GM19239 (cell line): ENCODE measurements around the gene OLFML1.
"Not testable (repeated sequence)": the region's sequence is repeated elsewhere in the genome, so short reads cannot be mapped to it uniquely, and the experiment has no call there.

Source experiments
- DNase-seq: peaks from one replicate; pipeline ENCODE4 v3.0.0; 2011; ENCODE audit warnings: low spot score; ENCODE audit not compliant: insufficient read length
- FAIRE-seq: peaks from 2 replicates; lab custom pipeline; 2011; peaks lifted over from hg19 to GRCh38; lab: Jason Lieb, UNC

Gene OLFML1

DNA sequence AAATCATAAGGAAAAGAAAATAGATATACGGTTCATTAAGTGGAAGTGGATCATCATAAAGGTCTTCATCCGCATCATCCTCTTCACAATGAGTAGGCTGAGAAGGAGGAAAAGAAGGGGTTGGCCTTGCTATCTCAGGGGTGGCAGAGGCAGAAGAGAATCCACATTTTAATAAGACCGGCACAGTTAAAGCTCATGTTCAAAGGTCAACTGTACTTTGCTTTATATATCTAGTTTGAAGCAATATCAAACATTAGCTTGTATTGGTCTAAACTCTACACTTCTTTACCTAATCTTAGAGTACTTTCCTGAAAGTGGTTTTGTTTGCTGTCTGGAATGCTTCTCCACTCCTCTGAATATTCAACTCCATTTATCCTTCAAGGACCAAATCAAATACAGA, 22.8 kb downstream of the OLFML1 start:
- DNase-seq (no peak), FAIRE-seq (no peak)

DNA sequence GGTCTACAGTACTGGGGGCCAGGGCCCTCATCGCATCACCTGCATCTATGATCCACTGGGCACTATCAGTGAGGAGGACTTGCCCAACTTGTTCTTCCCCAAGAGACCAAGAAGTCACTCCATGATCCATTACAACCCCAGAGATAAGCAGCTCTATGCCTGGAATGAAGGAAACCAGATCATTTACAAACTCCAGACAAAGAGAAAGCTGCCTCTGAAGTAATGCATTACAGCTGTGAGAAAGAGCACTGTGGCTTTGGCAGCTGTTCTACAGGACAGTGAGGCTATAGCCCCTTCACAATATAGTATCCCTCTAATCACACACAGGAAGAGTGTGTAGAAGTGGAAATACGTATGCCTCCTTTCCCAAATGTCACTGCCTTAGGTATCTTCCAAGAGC, 24.7 kb downstream of the OLFML1 start:
- DNase-seq, result no peak
- no peak for FAIRE-seq

DNA sequence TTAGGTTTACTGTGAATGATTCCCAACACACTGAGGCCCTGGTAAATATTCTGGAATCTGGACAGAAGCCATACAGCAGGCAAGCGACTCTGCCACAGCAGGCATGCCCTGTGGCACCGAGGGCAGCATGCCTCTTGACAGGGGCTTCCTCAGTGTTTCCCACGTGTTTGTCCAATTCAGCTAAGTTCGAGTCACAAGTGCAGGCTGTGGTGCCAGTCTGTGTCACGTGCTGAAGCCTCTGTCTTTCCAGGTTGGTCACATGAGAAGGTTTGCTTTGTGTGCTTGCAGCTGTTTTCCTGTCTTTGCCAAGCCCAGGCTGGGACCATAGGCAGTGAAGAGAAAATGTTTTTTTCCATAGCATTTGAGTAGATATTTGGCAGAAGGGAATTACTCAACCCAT, 26.1 kb downstream of the OLFML1 start:
- no peak for DNase-seq
- peak; percentile 86 for FAIRE-seq

DNA sequence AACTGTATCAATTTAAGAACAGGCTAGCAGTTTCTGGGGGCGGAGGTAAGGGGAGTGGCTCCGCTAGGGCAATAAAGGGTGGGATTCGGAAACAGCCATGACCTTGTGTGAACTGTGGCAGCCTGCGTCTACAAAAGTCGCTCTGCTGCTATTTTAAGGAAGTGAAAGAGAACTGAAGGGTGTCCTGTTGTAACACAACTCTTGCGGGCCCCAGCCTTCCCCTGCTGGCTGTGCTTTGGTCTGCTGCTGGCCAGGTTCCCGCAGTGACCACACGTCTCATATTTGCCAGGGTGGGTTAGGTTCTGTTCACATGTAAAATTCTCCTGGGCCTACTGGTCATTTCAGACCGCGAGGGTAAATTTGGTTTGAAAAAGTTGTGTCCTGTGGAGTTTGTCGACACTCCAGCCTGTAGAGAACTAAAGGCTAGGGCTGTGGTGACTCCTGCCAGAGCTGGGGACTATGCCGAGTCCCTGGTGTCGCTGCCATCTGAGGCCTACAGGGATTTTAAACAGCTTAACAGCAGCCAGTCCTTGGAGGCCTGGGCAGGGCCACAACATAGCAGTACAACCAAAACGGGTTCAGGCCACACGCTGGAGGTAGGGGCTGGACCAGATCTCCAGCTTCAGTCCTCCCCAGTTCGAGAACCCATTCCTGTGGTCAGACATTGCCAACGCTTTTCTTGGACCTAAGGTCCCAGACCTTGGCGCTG, 27.4 kb downstream of the OLFML1 start:
- FAIRE-seq, result peak; percentile 97
- peak; percentile 68 for DNase-seq

DNA sequence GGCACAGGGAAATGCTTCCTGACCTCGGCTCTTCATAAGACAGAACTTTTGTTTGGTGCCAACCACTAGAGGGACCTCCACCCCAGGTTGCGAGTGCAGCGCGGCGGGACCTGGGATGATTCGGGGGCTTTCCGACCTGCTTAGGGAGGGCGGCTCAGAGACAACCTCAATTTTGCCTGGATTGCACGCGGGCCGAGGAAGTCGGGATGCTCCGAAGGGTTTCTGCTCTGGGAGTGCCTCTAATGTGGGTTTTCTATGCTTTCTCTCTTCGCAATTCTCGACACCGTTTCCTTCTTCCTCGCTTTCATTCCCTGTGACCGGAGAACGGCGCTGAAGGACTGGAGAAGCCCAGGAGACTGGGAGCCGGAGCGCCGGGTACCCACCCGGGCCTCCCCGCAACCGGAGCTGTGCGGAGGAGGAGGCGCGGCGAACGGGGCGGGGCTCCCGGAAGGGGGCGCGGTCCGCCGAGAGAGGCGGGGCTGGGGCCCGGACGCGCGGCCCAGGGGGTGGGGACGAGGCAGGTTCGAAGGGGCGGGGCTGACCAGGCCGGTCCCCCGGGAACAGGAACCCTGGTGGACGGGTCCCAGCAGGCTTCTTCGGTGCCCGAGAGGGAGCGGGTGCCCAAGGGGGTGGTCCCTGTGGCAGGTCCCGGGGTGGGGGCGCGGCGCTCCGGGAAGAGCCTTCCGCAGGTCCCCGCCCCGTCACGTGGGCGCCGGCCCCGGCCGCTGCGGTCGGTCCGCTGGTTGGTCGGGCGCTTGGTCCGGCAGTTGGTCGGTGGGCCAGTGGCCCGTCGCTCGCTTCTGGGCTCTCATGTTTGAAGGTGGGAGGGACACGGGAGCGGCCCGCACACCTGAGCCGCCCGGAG, 28.2 kb downstream of the OLFML1 start, which contains the start of gene PPFIBP2:
Gene PPFIBP2 (plus strand): TSS at position 766 of the 865 bp plus-strand sequence. CDS start 35,477 bp downstream, outside the sequence.
- peak; percentile 66 for DNase-seq
- peak; percentile 77 for FAIRE-seq

DNA sequence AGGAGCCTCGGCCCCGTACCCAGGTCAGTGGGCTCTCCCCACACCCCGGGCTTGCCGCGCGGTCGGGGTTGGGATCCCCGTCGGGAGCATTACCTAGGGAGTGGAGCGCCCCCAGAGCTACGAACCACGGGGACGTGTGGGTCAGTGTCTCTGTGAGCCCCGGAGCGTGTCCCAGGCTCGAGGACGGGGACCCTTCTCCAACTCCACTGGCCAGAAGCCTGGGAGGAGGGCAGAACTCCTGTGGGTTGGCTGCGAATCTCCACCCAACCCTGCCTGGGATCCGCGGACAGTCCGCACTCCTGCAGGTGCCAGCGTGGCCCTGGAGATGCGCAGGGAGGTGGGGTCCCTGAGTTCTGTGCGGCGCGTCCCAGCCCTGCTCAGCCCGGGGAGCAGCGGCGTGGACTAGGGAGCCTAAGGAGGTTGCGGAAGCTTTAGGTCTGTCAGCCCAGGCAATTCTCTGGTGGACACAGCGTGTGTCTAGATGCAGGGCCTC, 28.8 kb downstream of the OLFML1 start:
- peak; percentile 84 for FAIRE-seq

DNA sequence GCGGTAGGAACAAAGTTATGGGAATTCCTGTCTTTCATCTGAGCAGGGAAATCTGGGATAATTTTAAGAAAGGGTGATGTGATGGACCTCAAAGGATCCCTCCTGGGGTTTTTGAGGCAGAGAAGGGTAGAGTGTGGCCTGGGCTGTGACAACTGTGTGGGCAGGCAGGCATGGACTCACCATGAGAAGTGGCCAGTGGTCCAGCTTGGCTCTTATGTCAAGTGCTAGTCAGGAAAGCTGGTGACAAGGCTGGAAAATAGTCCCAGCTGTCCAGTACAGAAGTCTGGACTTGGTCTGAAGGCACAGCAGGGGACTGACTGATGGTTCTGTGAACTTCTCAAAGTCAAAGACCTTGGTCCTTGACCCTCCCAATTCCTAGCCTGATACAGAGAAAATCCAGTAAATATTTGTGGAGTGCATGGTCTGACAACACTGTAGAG, 30.2 kb downstream of the OLFML1 start:
- FAIRE-seq (peak; percentile 26), DNase-seq (no peak)

More for the DNA sequence above, 28.8 kb downstream of the OLFML1 start:
- DNase-seq, result no peak

DNA sequence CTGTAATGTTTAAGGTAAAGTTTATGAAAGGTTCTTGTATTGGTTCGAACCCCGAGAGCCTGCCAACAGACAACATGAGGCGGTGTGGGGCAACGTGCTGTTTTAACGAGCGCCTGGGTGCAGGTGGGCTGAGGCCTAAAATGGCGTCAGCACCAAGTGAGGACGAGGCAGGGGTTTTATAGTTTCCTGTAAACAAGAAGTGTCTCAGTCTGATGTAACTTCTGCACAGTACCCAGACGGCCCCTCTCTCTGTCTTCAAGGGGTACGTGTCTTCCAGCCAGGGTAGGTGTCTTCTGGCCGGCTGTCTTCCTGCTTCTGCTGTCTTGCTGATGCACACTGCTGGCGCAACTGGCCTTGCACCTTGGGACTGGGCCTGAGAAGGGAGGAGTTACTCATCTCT, 31.2 kb downstream of the OLFML1 start:
- FAIRE-seq, result no peak

DNA sequence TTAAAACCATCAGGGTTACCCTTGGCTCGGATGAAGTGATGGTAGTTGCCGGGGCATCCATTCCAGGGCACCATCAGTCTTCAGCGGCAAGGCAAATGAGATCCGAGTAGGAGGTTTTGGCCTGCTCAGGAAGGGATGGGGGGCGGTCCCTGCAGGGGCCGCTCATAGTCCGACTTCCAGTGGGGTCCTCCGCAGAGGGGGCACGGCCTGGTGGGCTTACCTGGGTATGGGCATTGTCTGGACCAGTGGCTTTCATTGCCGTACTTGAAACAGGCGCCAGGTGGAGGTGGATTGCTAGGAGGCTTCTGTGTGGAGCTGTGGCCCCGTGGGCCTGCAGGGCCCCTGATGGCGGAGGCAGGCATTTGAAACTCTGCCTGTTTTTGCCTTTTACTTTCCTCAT, 32.4 kb downstream of the OLFML1 start:
- not testable (repeated sequence) for DNase-seq, FAIRE-seq

More for the DNA sequence above, 31.2 kb downstream of the OLFML1 start:
- DNase-seq, result no peak

DNA sequence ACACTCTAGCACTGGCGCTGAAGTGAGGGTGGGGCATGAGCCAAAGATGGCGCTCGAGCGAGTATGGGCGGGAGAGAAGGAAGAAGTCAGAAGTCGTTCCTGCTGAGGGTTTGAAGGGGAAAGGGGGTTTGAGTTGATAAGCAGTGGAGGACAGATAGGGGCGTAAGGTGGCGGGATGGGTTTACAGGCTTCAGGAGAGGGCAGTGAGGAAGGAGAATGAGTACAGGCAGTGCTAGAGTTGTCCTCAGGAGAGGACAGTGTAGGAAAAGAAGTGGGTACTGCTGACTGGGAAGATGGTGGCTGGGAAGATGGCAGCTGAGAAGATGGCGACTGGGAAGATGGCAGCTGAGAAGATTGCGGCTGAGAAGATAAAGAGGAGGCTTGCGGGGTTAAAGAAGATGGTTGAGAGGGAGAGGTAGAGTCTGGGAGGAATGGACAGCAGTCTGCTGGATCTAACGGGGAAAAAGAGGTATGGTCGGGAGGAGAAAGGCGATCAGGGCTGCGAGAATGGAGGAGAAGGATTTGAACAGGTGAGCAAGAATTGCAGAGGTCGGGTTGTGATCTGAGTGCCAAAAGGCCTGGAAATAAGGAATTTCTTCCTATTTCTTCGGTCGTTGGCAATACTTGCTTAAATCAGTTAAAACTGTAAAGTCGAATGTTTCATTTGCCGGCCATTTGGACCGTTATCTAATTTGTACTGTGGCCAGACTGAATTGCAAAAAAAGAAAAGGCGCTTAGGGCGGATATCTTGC, 33.7 kb downstream of the OLFML1 start:
- FAIRE-seq (no peak), DNase-seq (no peak)

DNA sequence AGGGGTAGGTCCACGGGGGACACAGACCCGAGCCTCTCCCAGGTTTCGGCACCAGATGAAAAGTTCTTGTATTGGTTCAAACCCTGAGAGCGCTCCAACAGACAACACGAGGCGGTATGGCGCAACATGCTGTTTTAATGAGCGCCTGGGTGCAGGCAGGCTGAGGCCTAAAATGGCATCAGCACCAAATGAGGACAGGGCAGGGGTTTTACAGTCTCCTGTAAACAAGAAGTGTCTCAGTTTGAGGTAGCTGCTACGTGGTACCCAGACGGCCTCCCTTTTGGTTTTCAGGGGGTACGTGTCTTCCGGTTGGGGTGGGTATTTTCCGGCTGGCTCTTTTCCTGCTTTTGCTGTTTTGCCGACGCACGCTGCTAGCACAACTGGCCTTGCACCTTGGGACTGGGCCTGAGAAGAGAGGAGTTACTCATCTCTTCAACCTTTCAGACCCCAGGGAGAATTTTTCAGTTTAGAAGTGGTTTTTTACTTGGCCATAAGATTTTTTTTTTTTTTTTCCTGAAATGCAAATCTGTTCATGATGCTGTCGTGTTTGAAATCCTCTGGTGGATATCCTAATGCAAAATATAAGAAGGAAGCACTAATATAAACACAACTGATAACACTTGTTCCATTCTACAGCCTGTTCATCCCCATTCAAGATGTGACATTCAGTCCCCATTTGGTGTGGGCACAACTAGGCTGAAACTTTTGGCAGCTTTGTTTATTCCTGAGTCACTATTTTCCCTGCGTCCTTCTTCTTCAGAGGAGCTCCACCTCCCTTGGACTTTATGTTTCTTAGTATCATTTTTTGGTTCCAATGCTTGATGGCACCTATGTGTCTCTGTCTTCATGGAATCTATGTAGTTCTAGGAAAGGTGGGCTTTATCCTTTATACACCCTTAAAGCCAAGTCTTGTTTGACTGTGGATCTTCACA, 35.0 kb downstream of the OLFML1 start:
- DNase-seq, result no peak
- no peak for FAIRE-seq

DNA sequence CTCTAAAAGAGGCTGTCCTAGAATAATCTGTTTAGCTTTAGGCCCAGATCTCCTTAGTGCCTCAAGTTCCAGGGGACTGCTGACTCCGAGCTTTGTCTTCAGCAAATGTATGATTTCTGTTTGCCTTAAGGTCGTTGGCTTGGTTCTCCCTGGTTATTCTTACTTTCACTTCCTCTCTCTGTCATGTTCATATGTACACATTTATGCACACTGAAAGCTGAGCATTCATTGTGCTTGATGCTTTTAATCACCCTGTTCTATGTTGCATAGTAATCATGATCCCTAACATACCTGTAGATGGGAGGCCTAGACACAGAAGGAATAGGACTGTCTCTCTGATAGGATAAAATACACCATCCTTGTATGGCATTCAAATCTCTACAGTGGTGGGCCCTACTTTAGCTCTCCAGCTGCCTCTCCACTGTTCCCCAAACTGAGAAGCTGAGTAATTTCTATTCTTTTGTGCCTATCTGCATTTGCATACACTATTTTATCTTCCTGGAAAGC, 35.7 kb downstream of the OLFML1 start:
- DNase-seq, result peak; percentile 29
- FAIRE-seq, result peak; percentile 98

DNA sequence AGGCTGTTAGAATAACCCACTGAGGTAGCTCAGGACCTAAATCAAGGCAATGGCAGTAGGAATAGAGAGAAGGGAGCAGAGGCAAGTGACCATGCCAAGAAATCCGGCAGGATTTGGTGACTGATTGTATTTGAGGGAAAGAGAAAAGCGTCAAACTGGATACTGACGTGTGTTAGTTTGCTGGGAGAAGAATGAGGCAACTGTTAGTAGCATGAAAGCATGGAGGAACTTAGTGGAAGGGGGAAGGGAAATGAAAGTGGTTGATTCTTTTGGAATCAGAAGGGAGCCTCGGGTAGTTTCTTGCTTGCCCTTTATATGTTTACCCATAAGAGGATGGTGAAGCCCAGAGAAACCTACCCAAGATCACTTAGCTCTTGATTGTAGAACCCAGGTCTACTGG, 36.8 kb downstream of the OLFML1 start:
- FAIRE-seq (peak; percentile 37), DNase-seq (no peak)

DNA sequence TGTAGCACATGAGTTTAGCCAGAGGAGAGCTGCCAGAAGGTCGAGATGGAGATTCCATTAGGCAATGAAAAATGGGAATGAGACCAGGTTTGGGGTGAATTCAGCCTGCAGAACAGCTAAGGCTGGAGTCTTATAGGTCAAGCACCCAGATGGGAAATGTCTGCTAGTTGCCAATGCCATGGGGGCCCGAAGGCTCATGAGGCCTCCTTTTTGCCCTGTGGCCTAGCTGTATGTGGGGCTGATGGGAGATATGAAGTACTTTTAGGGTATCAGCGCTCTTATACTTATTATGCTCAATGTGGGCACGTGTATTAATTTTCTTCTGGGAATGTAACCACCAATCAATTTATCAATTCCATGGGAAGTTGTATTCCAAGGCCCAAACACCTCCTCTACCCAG, 37.2 kb downstream of the OLFML1 start:
- no peak for DNase-seq
- no peak for FAIRE-seq

DNA sequence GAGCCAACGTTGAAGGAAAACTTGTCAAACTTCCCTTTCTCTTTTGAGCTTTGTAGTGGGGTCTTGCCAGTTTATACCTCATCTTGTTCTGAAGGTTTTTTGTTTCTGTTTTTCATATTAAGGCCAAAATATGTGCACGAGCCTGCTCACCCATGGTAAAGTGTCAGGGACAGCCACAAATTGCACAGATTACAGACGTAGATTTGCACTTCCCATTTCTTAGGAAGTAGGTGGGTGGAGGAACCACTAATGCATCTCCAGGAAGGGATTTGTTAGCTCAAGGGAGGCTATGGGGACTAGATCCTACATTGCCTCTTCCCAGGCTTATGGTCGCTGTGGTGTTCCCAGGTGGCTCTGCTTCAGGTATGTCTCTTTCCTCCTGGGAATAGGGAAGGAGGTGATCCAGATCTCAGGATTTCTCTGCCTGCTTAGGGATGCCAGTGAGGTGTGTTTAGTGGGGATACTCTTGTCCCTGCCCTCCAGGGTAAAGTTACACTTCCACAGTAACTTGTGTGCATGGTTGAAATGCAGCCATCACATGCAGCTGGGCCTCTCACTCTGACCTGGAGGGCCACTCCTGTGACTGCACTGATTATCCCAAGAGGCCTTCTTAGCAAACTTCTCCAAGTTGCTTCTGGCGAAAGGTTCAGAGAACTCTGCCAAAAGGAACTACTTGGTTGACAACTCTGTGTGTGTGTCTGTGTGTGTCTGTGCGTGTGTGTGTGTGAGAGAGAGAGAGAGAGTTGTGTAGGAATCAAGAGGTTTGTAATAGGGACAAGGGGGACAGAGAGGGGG, 38.3 kb downstream of the OLFML1 start:
- peak; percentile 87 for FAIRE-seq
- DNase-seq, result no peak

DNA sequence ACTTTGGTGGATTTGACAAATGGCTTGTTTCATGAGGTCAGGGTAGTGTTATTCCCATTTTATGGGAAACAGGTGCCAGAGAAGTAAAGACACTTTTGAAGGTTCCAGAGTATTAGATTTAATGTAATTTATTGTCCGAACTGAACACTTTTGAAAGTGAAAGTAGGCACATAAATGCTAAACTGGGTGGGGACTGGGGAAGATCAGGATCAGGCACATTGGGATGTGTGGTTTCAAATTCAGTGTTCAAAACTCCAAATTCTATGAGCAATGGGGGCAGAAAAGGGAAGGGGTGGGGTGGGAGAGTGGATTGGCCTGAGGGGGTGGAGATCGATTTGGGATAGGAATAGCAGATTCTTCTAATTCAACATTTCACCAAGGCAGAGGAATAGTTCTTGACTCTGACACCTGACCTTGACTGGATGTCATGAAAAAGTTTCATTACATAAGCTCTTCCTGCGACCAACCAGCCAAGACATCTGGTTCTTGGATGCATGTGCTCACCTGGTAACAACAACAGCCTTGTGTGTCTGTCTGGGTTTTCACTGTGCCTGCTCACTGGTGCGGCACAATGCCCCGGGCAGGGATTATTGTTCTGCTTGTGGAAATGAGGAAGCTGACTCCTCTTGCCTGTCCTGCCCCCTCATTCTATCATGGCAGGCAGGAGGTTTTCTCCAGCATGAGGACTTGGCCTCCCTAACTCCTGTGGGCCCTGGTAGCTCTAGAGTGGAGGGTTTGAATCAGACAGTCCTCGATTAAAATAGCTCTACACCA, 39.3 kb downstream of the OLFML1 start:
- FAIRE-seq, result peak; percentile 86
- DNase-seq, result no peak

DNA sequence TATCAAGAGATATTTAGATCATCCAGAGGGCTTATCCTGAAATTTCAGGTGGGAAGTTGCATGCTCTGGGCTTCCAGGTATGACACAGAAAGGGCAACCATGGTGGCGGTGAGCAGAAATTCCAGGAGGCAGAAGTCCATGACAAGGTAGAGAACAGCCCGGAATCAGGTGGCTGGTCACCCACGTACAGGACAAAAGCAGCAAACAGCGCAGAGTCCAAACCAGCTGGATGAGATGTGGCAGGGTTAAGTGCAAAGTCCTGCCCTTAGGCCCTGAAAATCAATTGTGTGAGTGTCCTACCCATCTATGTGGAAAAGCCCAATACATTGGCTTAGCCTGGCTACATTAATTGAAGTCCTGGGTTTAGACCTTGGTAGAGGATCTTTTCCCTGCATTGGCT, 40.1 kb downstream of the OLFML1 start:
- DNase-seq, result no peak
- FAIRE-seq, result no peak

DNA sequence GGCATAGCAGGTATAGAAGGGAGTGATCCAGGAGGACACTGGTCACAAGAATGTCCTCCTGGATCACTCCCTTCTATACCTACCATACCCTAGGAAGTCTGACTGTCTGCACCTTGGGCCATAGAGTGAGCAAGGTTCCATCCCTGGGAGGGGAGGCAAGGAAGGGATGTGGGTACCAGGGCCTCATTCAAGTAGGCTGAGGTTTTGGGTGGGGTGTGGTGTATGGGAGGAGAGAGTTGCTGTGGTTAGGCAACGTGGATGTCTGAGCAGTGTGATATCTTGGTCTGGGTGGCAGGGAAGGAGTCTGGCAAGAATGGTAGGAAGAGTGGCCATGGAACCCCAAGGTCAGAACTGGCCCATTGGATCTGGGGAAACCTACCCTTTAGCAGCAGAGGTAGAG, 41.7 kb downstream of the OLFML1 start:
- FAIRE-seq (peak; percentile 84), DNase-seq (no peak)
